H1 (cell line): ENCODE measurements around the gene PLA2G4D. TPM values are rescaled to one million over a fixed set of nuclear protein-coding genes. Genes with fewer than 3 reads are reported as not detected.

Experiments used
- CTCF ChIA-PET: fragments of 300-600 bp; sonication (Branson Sonifier 250); formaldehyde crosslinking; loops from one replicate; lab custom pipeline; 2021; ENCODE audit not compliant: partially characterized antibody; lab: Charles Lee
- POLR2A ChIA-PET: fragments of 300-600 bp; sonication (Branson Sonifier 250); formaldehyde crosslinking; loops from one replicate; lab custom pipeline; 2021; ENCODE audit warnings: inconsistent platforms; ENCODE audit not compliant: partially characterized antibody; lab: Charles Lee
- DNase-seq, 2 experiments: peaks; one replicate each; pipeline versions ENCODE4 v3.0.0 to v3.0.0-alpha.2; 2010 to 2022; ENCODE audit warnings: low spot score in 2 of 2, low read depth in 1 of 2, mixed read lengths in 1 of 2
- FAIRE-seq: peaks from 2 replicates; lab custom pipeline; 2011; peaks lifted over from hg19 to GRCh38; lab: Jason Lieb, UNC
- H2AFZ ChIP-seq: 2 replicates; pipeline ENCODE4 v1.8.1; 2012; ENCODE audit warnings: low read length, inconsistent platforms
- H2AK5ac ChIP-seq: 2 replicates; pipeline ENCODE4 v1.6.1; 2013; ENCODE audit warnings: low read depth, low read length
- H2BK120ac ChIP-seq: replicated peaks from 2 replicates; pipeline ENCODE3; 2013; ENCODE audit warnings: low read depth, low read length, inconsistent platforms
- H2BK12ac ChIP-seq: 2 replicates; pipeline ENCODE4 v1.6.1; 2013; ENCODE audit warnings: low read depth, low read length
- H2BK15ac ChIP-seq: 2 replicates; pipeline ENCODE4 v1.6.1; 2013; ENCODE audit warnings: low read length
- H2BK20ac ChIP-seq: 2 replicates; pipeline ENCODE4 v1.6.1; 2013; ENCODE audit warnings: low read length
- H2BK5ac ChIP-seq: 2 replicates; pipeline ENCODE4 v1.6.1; 2013; ENCODE audit warnings: low read depth, low read length
- H3K14ac ChIP-seq: 2 replicates; pipeline ENCODE4 v1.6.1; 2013; ENCODE audit warnings: inconsistent platforms; ENCODE audit not compliant: insufficient read length
- H3K18ac ChIP-seq: 2 replicates; pipeline ENCODE4 v1.6.1; 2013; ENCODE audit warnings: low read length; ENCODE audit errors: extremely low read depth
- H3K23ac ChIP-seq: 2 replicates; pipeline ENCODE4 v1.6.1; 2013; ENCODE audit warnings: inconsistent platforms; ENCODE audit not compliant: insufficient read length
- H3K23me2 ChIP-seq: 2 replicates; pipeline ENCODE4 v1.6.1; 2013; ENCODE audit warnings: low read depth, low read length
- H3K27ac ChIP-seq: 2 replicates; pipeline ENCODE4 v1.6.1; 2011; ENCODE audit warnings: low read depth, low read length, inconsistent platforms
- H3K27me3 ChIP-seq, 4 experiments: replicated peaks in 1 of 4; 1 replicate in 1 of 4; 2 replicates in 3 of 4; pipeline versions ENCODE4 v1.6.1 to v1.8.1; 2011 to 2013; ENCODE audit warnings: low read length in 3 of 4, mild to moderate bottlenecking in 3 of 4, inconsistent platforms in 2 of 4, mixed read lengths in 2 of 4, moderate library complexity in 1 of 4; ENCODE audit not compliant: control insufficient read depth in 3 of 4, insufficient read depth in 3 of 4; ENCODE audit errors: extremely low read depth in 1 of 4
- H3K36me3 ChIP-seq, 4 experiments: 2 replicates each; pipeline versions ENCODE4 v1.6.1 to v1.8.1; 2011 to 2013; ENCODE audit warnings: mild to moderate bottlenecking in 4 of 4, low read length in 3 of 4, moderate library complexity in 2 of 4, control low read depth in 1 of 4, inconsistent platforms in 1 of 4; ENCODE audit not compliant: insufficient read depth in 4 of 4, control insufficient read depth in 2 of 4
- H3K4ac ChIP-seq: replicated peaks from 2 replicates; pipeline ENCODE3; 2013; ENCODE audit warnings: low read length, low read depth, mixed read lengths, inconsistent platforms; ENCODE audit not compliant: insufficient read length
- H3K4me1 ChIP-seq, 4 experiments: replicated peaks in 1 of 4; 1 replicate in 1 of 4; 2 replicates in 3 of 4; pipeline versions ENCODE4 v1.6.1 to v1.8.1; 2011 to 2013; ENCODE audit warnings: low read length in 3 of 4, inconsistent platforms in 2 of 4, mixed read lengths in 1 of 4; ENCODE audit not compliant: insufficient read depth in 4 of 4, control insufficient read depth in 3 of 4
- H3K4me2 ChIP-seq, 2 experiments: 2 replicates each; pipeline versions ENCODE4 v1.6.1 to v1.8.1; 2011 to 2013; ENCODE audit warnings: low read depth in 2 of 2, low read length in 2 of 2, control low read depth in 1 of 2, inconsistent platforms in 1 of 2, mild to moderate bottlenecking in 1 of 2; ENCODE audit not compliant: insufficient read depth in 1 of 2
- H3K4me3 ChIP-seq, 4 experiments: fragments of 200-600, 300-600 bp in 1 of 4; sonication (generic), shearing (Covaris generic), sonication (Bioruptor Twin) in 1 of 4; 2 replicates each; pipeline versions ENCODE4 v1.5.1 to v1.8.1; 2011 to 2016; ENCODE audit warnings: low read length in 4 of 4, low read depth in 3 of 4, control low read depth in 2 of 4, inconsistent platforms in 2 of 4, mild to moderate bottlenecking in 2 of 4, mixed read lengths in 1 of 4, moderate library complexity in 1 of 4; ENCODE audit not compliant: insufficient read depth in 2 of 4; ENCODE audit errors: extremely low read depth in 1 of 4
- H3K56ac ChIP-seq: replicated peaks from 2 replicates; pipeline ENCODE3; 2013; ENCODE audit warnings: low read depth, mild to moderate bottlenecking, mixed read lengths, low read length, inconsistent platforms; ENCODE audit not compliant: insufficient read length
- H3K79me1 ChIP-seq: 2 replicates; pipeline ENCODE4 v1.6.1; 2013; ENCODE audit warnings: low read depth, low read length, control low read depth
- H3K79me2 ChIP-seq, 2 experiments: 2 replicates each; pipeline versions ENCODE4 v1.6.1 to v1.8.1; 2012 to 2013; ENCODE audit warnings: low read length in 2 of 2, mild to moderate bottlenecking in 2 of 2, inconsistent platforms in 1 of 2; ENCODE audit not compliant: insufficient read depth in 2 of 2, control insufficient read depth in 1 of 2
- H3K9ac ChIP-seq, 4 experiments: replicated peaks in 1 of 4; 1 replicate in 1 of 4; 2 replicates in 3 of 4; pipeline versions ENCODE4 v1.6.1 to v1.8.1; 2011 to 2013; ENCODE audit warnings: low read depth in 3 of 4, low read length in 3 of 4, control low read depth in 2 of 4, mild to moderate bottlenecking in 2 of 4, moderate library complexity in 2 of 4, inconsistent platforms in 1 of 4; ENCODE audit errors: extremely low read depth in 1 of 4
- H3K9me3 ChIP-seq, 2 experiments: 2 replicates each; pipeline versions ENCODE4 v1.6.1 to v1.8.1; 2012 to 2013; ENCODE audit warnings: mild to moderate bottlenecking in 2 of 2, moderate library complexity in 2 of 2, control low read depth in 1 of 2, inconsistent platforms in 1 of 2, low read depth in 1 of 2, low read length in 1 of 2, mixed read lengths in 1 of 2; ENCODE audit not compliant: insufficient read depth in 2 of 2
- H4K20me1 ChIP-seq, 2 experiments: replicated peaks in 1 of 2; 2 replicates each; pipeline versions ENCODE3 to v1.8.1; 2011 to 2013; ENCODE audit warnings: inconsistent platforms in 2 of 2, low read length in 2 of 2, mild to moderate bottlenecking in 1 of 2; ENCODE audit not compliant: insufficient read depth in 2 of 2, control insufficient read depth in 1 of 2
- H4K5ac ChIP-seq: 2 replicates; pipeline ENCODE4 v1.6.1; 2013; ENCODE audit warnings: low read length, low read depth, mixed read lengths, inconsistent platforms; ENCODE audit not compliant: insufficient read length
- H4K8ac ChIP-seq: 2 replicates; pipeline ENCODE4 v1.8.0; 2013; ENCODE audit warnings: mild to moderate bottlenecking, moderate library complexity, low read length, inconsistent platforms; ENCODE audit not compliant: insufficient read depth; ENCODE audit errors: extremely low read depth
- H4K91ac ChIP-seq: replicated peaks from 2 replicates; pipeline ENCODE3; 2013; ENCODE audit warnings: low read length, mixed read lengths, inconsistent platforms; ENCODE audit not compliant: insufficient read length
- EZH2 ChIP-seq: fragments of 200-600 bp; sonication (generic); IDR thresholded peaks from 2 replicates; pipeline ENCODE4 v1.7.1; 2012; ENCODE audit warnings: low read depth, mild to moderate bottlenecking, moderate library complexity, low read length, inconsistent platforms; ENCODE audit not compliant: severe bottlenecking
- HDAC2 ChIP-seq, 2 experiments: fragments of 300-600 bp in 1 of 2; sonication (generic) in 1 of 2; IDR thresholded peaks; 2 replicates each; pipeline ENCODE4 v1.6.1; 2011 to 2012; ENCODE audit warnings: low read depth in 2 of 2, low read length in 2 of 2, mild to moderate bottlenecking in 2 of 2, moderate library complexity in 2 of 2, borderline replicate concordance in 1 of 2, inconsistent platforms in 1 of 2
- RAD21 ChIP-seq, 2 experiments: IDR thresholded peaks in 1 of 2; conservative IDR thresholded peaks in 1 of 2; 2 replicates each; pipeline ENCODE4 v1.6.1; 2011; ENCODE audit warnings: low read depth in 2 of 2, low read length in 2 of 2, improper control_type of control experiment in 1 of 2, inconsistent platforms in 1 of 2, mild to moderate bottlenecking in 1 of 2, moderate library complexity in 1 of 2
- WGBS, 2 experiments: shearing (Covaris generic) in 1 of 2; methylation state at CpG; one replicate each; pipeline versions ENCODE4 v1.1.6 to v1.1.7; 2013 to 2015; ENCODE audit warnings: low lambda C conversion rate in 2 of 2, mixed read lengths in 2 of 2, inconsistent platforms in 1 of 2, low coverage in 1 of 2, missing lambda C conversion rate in 1 of 2; ENCODE audit not compliant: insufficient replicate concordance in 2 of 2, insufficient coverage in 1 of 2, insufficient read length in 1 of 2; ENCODE audit errors: extremely low coverage in 1 of 2, missing lambda C conversion rate in 1 of 2; 5-methylcytosine and 5-hydroxymethylcytosine counted together
- polyA plus RNA-seq, 7 experiments: library from polyadenylated mRNA; depleted of rRNA in 3 of 7; stranded (reverse) in 5 of 7; unstranded in 2 of 7; fragments of >200 nt in 5 of 7; fragments of 200-250 nt in 2 of 7; gene quantifications; 1 replicate in 5 of 7; 2 replicates in 1 of 7; 4 replicates in 1 of 7; pipeline versions ENCODE4 v1.2.1 to v1.2.3, GENCODE V29; 2011 to 2013; ENCODE audit warnings: missing spikeins in 2 of 7, mixed read lengths in 2 of 7
- total RNA-seq: library from RNA; stranded (reverse); fragmentation: NEBNext Ultra II Directional; extraction: Animal tissue kit (Norgen Biotek cat#: 25700); gene quantifications from 2 replicates; pipeline ENCODE4 v1.2.1, GENCODE V29; 2021

The PLA2G4D gene
- total and polyA plus RNA-seq, 2 of the 8 experiments (the other 6 are each of a cell fraction or from before 2014, with no cell fraction given): 0.07 to 0.18 TPM

GRCh38 chr15:42036112-42036905, 58.1 kb downstream of the PLA2G4D start:
- no peak overlapping the region for H2BK15ac ChIP-seq
- peaks cover 2 to 4% (median 3%) of the 10 kb centered on the region in 4 experiments; a peak in 5 of 7 replicates for H3K4me1 ChIP-seq
- H2AFZ ChIP-seq: no peak overlapping the region
- no peak overlapping the region for H3K4ac ChIP-seq
- no peak overlapping the region for H3K27ac ChIP-seq
- peak overlapping the region; percentile 71 for H4K8ac ChIP-seq
- H2BK5ac ChIP-seq: peak overlapping the region; percentile 71; the same call in 1 of the 2 replicates
- no peak overlapping the region; the same call in 1 of the 2 replicates for H2BK20ac ChIP-seq
- 91% methylated on average over 31 of the region's 45 CpGs; no CpG with 5 or more reads in 1 of the 2 experiments for WGBS, 2 experiments
- DNase-seq: no peak
- no peak overlapping the region for H4K5ac ChIP-seq
- H2BK120ac ChIP-seq: no peak overlapping the region
- no peaks in the 10 kb centered on the region for H3K79me1 ChIP-seq
- H3K36me3 ChIP-seq: no peaks in the 10 kb centered on the region
- FAIRE-seq: no peak
- no peaks in the 10 kb centered on the region for H3K27me3 ChIP-seq
- POLR2A ChIA-PET: interaction anchor here (1.2 to 1.9 kb wide), 2 partner anchors 9 to 11 kb away, joined by 3 to 7 read pairs; no protein-coding TSS in a partner anchor
- H3K4me3 ChIP-seq: no peak overlapping the region
- H3K56ac ChIP-seq: no peak overlapping the region
- H3K23me2 ChIP-seq: peaks cover 3% of the 10 kb centered on the region; the same call in 1 of the 2 replicates
- H4K91ac ChIP-seq: no peak overlapping the region
- no peaks in the 10 kb centered on the region for H3K79me2 ChIP-seq
- no peak overlapping the region for H3K4me2 ChIP-seq
- no peak overlapping the region for H2AK5ac ChIP-seq
- H2BK12ac ChIP-seq: peak overlapping the region; percentile 60; the same call in 1 of the 2 replicates
- H3K9ac ChIP-seq: no peak overlapping the region
- TF ChIP-seq HDAC2 (IDR thresholded peaks at IDR 0.05; ENCODE audit: borderline replicate concordance in 1 of 2, low read depth in 2 of 2, low read length in 2 of 2) (no peak), EZH2 (no peak), RAD21 (IDR thresholded peaks at IDR 0.05 in 1 of 2, conservative IDR thresholded peaks at IDR 0.05 in 1 of 2; ENCODE audit: low read depth in 2 of 2, low read length in 2 of 2) (no peak)
- no peak overlapping the region for H3K23ac ChIP-seq
- H3K18ac ChIP-seq: no peak overlapping the region; the same call in 1 of the 2 replicates
- H4K20me1 ChIP-seq: no peaks in the 10 kb centered on the region
- CTCF ChIA-PET: interaction anchor here (1.2 to 3.2 kb wide), 4 partner anchors 10 to 52 kb away, joined by 3 to 18 read pairs (median 4); no protein-coding TSS in a partner anchor
- H3K14ac ChIP-seq: no peak overlapping the region
- H3K9me3 ChIP-seq: peaks cover 0 to 8% of the 10 kb centered on the region in 2 experiments; a peak in 1 of 4 replicates
